ENCODE data around the gene MAML3.

GRCh38 chr4:139802931-139803330, 351.1 kb downstream of the MAML3 start:
- TF ChIP-seq CTCF (IDR thresholded peaks at IDR 0.05; ENCODE audit: low read depth, low read length, poor library complexity, severe bottlenecking) = no peak
- no peak for TF ChIP-seq EZH2phosphoT487 (IDR thresholded peaks at IDR 0.05; ENCODE audit: borderline replicate concordance, low read length)

Data from DOHH2 (cell line).